Stimulated activated CD4-positive, alpha-beta T cell treated with anti-CD3 and anti-CD28 coated beads, Interleukin-1b, Interleukin-23, amount 100 ng/mL, for 1 hour (primary cell): ENCODE results near the gene LSM3.
A peak's percentile ranks its signal among the peaks of the same experiment; 100 is the strongest.

Experiments
- DNase-seq, 2 donors: peaks; one replicate each; pipeline ENCODE4 v3.0.0-alpha.2; 2020; ENCODE audit warnings: low read depth in 2 of 2

Gene LSM3

GRCh38 chr3:14178247-14179113 is at the start of gene LSM3, which contains the start of gene XPC:
TSS of gene LSM3 (plus strand) at chr3:14178817. CDS start at chr3:14178861, 44 bp downstream.
TSS of gene XPC (minus strand) at chr3:14178601. CDS start at chr3:14178568, 33 bp downstream.
- peak; percentile 95 to 97 for DNase-seq

DNA sequence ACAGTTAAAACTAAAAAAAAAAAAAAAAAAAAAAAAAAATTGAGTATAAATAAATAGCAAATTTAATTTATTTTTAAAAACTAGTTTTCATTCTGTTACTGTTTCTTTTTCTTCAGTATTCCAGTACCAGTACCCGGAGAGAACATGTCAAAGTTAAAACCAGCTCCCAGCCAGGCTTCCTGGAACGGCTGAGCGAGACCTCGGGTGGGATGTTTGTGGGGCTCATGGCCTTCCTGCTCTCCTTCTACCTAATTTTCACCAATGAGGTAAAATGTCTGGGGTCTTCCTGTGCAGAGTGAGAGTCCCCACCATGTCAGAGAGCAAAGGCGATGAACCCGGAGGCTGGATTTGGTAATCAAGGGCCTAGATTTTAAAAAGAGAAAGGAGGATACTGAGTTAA is 49.3 kb upstream of the LSM3 start:
- DNase-seq = no peak

DNA sequence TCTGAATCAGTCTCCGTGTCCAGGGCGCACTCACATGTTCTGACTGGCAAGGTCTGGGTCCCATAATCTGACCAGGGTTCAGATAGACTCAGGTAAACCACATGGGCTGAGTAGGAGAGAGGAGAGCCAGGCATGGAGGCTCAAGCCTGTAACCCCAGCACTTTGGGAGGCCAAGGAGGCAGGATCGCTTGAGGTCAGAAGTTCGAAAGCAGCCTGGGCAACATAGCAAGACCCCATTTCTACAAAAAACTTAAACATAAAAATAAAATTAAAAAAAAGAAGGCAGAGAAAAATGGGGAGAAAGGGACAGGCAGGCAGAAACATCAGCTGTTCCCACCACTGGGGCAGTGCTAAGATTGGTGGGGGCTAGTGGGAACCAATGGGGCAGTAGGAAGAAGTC is 48.4 kb upstream of the LSM3 start:
- no peak for DNase-seq

DNA sequence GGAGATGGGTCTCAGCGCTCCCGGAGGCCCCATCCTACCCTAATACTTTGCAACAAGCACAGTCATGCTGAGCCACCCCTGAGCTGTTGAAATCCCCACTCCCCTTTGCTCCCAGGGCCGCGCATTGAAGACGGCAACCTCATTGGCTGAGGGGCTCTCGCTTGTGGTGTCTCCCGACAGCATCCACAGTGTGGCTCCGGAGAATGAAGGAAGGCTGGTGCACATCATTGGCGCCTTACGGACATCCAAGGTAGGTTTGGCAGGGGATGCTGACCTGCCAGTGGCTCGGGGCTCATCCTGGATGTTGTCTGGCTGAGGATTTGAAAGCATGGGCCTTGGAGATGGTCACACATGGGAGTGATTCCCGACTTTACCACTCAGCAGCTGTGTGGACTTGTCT is 47.9 kb upstream of the LSM3 start:
- no peak for DNase-seq

DNA sequence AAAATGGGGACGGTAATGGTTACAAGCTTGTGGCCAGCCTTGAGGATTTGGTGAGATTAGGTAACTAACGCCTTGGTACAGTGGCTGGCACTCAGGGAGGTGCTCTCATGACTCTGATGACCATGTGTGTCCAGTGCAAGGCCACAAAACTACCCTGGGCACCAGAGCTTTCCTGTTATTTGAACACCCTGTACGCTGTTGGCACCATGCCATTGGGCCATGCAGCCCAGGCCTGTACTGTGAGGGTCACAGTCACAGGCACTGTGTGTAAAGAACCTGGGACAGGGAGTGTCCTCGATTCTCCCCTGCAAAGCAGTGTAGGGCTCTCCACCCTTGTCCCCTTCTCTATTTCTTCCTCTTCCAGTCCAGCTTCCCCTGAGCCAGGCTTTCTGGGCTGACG is 47.5 kb upstream of the LSM3 start:
- DNase-seq = no peak

- DNase-seq = no peak
These were observed 46.5 kb upstream of the LSM3 start for GRCh38 chr3:14132120-14132519.

DNA sequence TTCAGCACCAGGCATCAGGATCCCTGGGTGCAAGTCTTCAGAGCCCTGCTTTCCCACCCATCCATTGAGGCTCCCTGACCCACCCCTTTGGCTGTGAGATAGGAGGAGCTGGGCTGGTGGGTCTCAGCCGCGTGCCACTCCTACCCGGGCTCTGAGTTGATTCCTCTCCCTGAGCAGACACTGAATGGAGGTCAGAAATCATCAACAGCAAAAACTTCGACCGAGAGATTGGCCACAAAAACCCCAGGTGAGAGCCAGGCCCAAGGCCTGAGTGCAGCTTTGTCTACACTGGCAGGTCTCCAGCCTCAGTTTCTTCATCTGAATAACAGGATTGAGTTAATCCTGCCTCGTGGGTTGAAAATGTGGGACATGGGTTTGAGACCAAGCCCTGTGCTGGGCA is 45.9 kb upstream of the LSM3 start:
- DNase-seq = no peak

DNA sequence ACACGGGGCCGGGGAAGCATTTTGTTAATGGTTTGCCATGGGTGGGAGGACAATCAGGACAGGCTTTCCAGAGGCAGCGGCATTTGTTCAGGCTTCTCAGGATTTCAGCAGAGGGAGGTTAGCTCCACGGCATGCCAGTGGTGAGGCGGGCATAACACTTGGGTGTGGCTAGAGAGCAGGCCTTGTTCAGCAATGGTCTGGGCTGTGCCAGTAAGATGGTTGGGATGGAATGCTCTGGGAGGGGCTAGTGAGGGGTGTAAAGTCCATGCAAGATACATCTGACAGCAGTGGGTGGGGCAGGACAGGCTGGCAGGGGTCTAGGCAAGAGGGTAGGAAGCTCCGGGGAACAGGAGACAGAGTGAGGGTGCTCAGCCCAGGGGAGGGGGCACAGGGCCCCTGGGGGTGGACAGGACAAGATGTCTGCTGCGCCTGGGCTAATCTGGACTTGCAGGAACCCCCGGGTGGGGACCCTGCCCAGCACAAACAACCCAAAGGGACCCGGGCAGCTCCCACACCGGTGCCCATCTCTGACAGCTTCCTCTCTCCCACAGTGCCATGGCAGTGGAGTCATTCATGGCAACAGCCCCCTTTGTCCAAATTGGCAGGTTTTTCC is 45.3 kb upstream of the LSM3 start:
- DNase-seq = no peak

- no peak for DNase-seq
These were observed 44.7 kb upstream of the LSM3 start for GRCh38 chr3:14133876-14134275.

- no peak for DNase-seq
These were observed 44.3 kb upstream of the LSM3 start for GRCh38 chr3:14134291-14134690.

DNA sequence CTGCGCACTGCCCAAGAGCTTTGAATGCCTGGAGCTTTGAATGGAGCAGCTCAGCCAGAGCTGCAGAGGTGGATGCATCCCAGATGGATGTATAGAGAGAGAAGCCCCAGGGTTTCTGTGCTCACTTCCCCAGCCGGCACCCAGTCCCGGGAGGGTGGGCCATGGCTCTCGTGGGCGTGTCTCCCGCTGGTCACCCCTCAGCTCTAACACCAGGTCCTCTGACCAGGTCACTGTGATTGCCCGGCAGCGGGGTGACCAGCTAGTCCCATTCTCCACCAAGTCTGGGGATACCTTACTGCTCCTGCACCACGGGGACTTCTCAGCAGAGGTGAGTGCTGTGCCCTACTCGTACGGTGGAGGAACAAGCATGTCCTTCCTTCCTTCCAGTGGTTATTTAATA is 43.0 kb upstream of the LSM3 start:
- DNase-seq = no peak

DNA sequence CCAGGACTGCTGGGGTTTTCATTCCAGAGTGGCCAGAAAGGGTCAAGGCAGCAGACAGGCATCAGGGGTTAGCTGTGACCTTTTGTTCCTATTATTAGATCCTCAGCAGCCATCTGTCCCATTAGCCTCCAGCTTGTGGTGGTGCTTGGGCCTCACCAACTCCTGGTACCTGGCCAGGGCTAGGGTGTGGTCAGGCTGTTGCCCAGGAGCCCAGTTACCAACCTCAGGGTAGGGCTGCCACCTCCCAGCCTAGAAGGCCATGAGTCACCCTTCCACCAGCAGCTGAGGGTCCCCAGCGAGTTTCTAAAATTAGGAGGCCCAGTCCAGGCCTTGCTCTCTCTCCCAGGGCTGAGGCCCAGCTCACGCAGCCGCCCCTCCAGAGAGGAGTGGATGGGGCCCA is 41.6 kb upstream of the LSM3 start:
- no peak for DNase-seq

DNA sequence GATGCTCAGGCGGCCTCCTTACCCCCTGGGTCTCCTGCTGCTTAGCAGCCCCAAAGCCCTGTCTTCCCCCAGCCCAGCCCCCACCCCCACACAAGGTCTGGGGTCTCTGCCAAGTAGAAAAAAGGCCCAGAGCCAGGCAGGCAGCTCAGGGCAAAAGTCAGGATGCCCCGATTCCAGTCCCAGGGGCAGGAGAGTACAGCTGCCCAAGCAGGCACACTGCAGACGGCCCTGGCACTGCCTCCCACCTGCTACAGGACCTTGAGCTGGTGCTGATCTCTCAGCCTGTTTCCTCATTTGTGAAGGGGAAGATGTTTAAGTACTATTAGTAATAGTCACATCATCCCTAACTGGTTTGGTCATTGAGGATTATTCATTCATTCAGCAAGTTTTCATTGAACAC is 41.2 kb upstream of the LSM3 start:
- no peak for DNase-seq

GRCh38 chr3:14138109-14138877 is 40.3 kb upstream of the LSM3 start:
- DNase-seq = no peak

GRCh38 chr3:14138878-14139655 is 39.5 kb upstream of the LSM3 start:
- DNase-seq = no peak

- DNase-seq = no peak
These were observed 38.8 kb upstream of the LSM3 start for GRCh38 chr3:14139771-14140170.

GRCh38 chr3:14140668-14141067 is 37.9 kb upstream of the LSM3 start:
- no peak for DNase-seq

DNA sequence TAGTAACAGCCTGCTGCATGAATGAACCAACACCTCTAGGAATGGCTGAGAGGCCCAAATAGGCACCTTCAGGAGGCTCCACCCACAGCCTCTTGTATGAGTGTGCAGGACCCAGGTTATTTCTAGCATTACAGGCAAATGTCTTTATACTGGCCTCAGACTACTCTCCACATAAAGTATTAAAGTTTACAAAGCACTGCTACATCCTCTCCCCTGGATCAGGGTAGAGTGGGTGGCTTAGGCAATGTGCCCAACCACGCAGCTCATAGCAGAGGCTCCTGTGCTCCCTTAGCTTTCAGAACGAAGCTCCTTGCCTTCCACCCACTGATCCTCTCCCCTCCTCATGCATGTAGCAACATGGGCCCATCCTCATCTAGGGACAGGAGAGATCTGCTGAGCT is 37.5 kb upstream of the LSM3 start:
- no peak for DNase-seq

GRCh38 chr3:14141602-14142341 is 36.8 kb upstream of the LSM3 start:
- DNase-seq = no peak

DNA sequence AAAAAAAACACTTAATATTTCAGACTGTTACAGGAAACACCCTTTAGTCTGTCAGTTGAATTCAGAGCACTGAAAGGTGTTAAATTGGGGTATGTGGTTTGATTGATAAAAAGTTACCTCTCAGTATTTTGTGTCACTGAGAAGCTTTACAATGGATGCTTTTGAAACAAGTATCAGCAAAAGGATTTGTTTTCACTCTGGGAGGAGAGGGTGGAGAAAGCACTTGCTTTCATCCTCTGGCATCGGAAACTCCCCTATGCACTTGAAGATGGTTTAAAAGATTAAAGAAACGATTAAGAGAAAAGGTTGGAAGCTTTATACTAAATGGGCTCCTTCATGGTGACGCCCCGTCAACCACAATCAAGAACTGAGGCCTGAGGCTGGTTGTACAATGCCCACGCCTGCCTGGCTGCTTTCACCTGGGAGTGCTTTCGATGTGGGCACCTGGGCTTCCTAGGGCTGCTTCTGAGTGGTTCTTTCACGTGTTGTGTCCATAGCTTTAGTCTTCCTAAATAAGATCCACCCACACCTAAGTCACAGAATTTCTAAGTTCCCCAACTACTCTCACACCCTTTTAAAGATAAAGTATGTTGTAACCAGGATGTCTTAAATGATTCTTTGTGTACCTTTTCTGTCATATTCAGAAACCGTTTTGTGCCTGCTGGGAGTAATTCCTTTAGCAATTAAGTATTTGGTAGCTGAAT is 35.9 kb upstream of the LSM3 start:
- DNase-seq = no peak
